PC-9 (cell line): Measurements from ENCODE around the gene SPATA31D3.

Experiments
- EZH2 ChIP-seq: fragments of 200-600 bp; sonication (generic); IDR thresholded peaks from 2 replicates; pipeline ENCODE4 v1.8.0; 2017; ENCODE audit warnings: antibody characterized with exemption, low read depth
- TF ChIP-seq, protein P1 (sequence below): fragments of 200-600 bp; sonication (generic); conservative IDR thresholded peaks from 2 replicates; pipeline ENCODE4 v1.6.1; 2017; ENCODE audit warnings: mixed run types, antibody characterized with exemption, mild to moderate bottlenecking, moderate library complexity

DNA sequence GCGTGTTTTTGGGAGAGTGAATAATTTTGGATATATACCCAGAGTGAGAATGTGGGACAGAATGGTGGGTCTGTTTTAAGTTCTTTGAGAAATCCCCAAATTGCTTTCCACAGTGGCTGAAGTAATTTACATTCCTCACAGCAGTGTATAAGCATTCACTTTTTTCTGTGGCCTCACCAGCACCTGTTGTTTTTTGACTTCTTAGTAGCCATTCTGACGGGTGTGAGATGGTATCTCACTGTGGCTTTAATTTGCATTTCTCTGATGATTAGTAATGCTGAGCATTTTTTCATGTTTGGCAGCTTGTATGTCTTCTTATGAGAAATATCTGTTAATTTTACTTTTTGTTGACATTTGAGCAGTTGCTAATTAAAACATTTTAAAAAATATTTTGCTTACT is 35.9 kb downstream of the SPATA31D3 start:
- TF ChIP-seq, protein P1, sequence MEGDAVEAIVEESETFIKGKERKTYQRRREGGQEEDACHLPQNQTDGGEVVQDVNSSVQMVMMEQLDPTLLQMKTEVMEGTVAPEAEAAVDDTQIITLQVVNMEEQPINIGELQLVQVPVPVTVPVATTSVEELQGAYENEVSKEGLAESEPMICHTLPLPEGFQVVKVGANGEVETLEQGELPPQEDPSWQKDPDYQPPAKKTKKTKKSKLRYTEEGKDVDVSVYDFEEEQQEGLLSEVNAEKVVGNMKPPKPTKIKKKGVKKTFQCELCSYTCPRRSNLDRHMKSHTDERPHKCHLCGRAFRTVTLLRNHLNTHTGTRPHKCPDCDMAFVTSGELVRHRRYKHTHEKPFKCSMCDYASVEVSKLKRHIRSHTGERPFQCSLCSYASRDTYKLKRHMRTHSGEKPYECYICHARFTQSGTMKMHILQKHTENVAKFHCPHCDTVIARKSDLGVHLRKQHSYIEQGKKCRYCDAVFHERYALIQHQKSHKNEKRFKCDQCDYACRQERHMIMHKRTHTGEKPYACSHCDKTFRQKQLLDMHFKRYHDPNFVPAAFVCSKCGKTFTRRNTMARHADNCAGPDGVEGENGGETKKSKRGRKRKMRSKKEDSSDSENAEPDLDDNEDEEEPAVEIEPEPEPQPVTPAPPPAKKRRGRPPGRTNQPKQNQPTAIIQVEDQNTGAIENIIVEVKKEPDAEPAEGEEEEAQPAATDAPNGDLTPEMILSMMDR, result no peak
- TF ChIP-seq EZH2, result no peak
